Glutamatergic neuron (in vitro differentiated cells): ENCODE measurements around the gene GMDS. TPM values are rescaled to one million over a fixed set of nuclear protein-coding genes. Genes with fewer than 3 reads are reported as not detected.

ENCODE experiments used
- DNase-seq: peaks from one replicate; pipeline ENCODE4 v3.0.0; 2022
- H3K27ac Mint-ChIP-seq: one replicate; pipeline ENCODE4 v1.8.0; 2020; ENCODE audit warnings: mild to moderate bottlenecking, mixed read lengths, inconsistent platforms; ENCODE audit not compliant: unreplicated experiment
- H3K27me3 Mint-ChIP-seq: one replicate; pipeline ENCODE4 v1.8.0; 2020; ENCODE audit warnings: mild to moderate bottlenecking, moderate library complexity, mixed read lengths, inconsistent platforms; ENCODE audit not compliant: unreplicated experiment
- H3K36me3 Mint-ChIP-seq: one replicate; pipeline ENCODE4 v1.8.0; 2020; ENCODE audit warnings: mild to moderate bottlenecking, mixed read lengths, inconsistent platforms; ENCODE audit not compliant: unreplicated experiment
- H3K4me1 Mint-ChIP-seq: one replicate; pipeline ENCODE4 v1.8.0; 2020; ENCODE audit warnings: mild to moderate bottlenecking, low read depth, mixed read lengths, inconsistent platforms; ENCODE audit not compliant: unreplicated experiment
- H3K4me3 Mint-ChIP-seq: one replicate; pipeline ENCODE4 v1.8.0; 2020; ENCODE audit warnings: mild to moderate bottlenecking, mixed read lengths, inconsistent platforms; ENCODE audit not compliant: unreplicated experiment
- H3K9me3 Mint-ChIP-seq: one replicate; pipeline ENCODE4 v1.8.0; 2020; ENCODE audit warnings: mild to moderate bottlenecking, moderate library complexity, mixed read lengths, inconsistent platforms; ENCODE audit not compliant: unreplicated experiment
- total RNA-seq: library from RNA; stranded (reverse); fragmentation: NEBNext Ultra II Directional; extraction: Animal tissue kit (Norgen Biotek cat#: 25700); gene quantifications from one replicate; pipeline ENCODE4 v1.2.1, GENCODE V29; 2021; ENCODE audit not compliant: unreplicated experiment
- TF ChIP-seq, protein P1 (sequence below): fragments of 200-600 bp; sonication (generic); IDR thresholded peaks from one replicate; pipeline ENCODE4 v1.5.0; 2021; ENCODE audit not compliant: partially characterized antibody, unreplicated experiment

The GMDS gene
- total RNA-seq, 1 donor from 2014 or later = 8.9 TPM

- H3K27ac Mint-ChIP-seq = no peak overlapping the region
- no peak overlapping the region for H3K4me3 Mint-ChIP-seq
These were observed 448.5 kb downstream of the GMDS start for GRCh38 chr6:1796706-1797529.

GRCh38 chr6:1795910-1796309 is 449.5 kb downstream of the GMDS start:
- no peaks in the 10 kb centered on the region for H3K36me3 Mint-ChIP-seq
- H3K27ac Mint-ChIP-seq = no peak overlapping the region
- no peak for DNase-seq
- no peaks in the 10 kb centered on the region for H3K27me3 Mint-ChIP-seq
- no peaks in the 10 kb centered on the region for H3K9me3 Mint-ChIP-seq
- TF ChIP-seq, protein P1, sequence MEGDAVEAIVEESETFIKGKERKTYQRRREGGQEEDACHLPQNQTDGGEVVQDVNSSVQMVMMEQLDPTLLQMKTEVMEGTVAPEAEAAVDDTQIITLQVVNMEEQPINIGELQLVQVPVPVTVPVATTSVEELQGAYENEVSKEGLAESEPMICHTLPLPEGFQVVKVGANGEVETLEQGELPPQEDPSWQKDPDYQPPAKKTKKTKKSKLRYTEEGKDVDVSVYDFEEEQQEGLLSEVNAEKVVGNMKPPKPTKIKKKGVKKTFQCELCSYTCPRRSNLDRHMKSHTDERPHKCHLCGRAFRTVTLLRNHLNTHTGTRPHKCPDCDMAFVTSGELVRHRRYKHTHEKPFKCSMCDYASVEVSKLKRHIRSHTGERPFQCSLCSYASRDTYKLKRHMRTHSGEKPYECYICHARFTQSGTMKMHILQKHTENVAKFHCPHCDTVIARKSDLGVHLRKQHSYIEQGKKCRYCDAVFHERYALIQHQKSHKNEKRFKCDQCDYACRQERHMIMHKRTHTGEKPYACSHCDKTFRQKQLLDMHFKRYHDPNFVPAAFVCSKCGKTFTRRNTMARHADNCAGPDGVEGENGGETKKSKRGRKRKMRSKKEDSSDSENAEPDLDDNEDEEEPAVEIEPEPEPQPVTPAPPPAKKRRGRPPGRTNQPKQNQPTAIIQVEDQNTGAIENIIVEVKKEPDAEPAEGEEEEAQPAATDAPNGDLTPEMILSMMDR = no peak
- H3K4me3 Mint-ChIP-seq = no peak overlapping the region
- peaks cover 4% of the 10 kb centered on the region for H3K4me1 Mint-ChIP-seq

More at GRCh38 chr6:1796706-1797529, 448.5 kb downstream of the GMDS start:
- Mint-ChIP-seq H3K9me3 (no peaks in the 10 kb centered on the region), H3K27me3 (no peaks in the 10 kb centered on the region), H3K4me1 (peaks cover 11% of the 10 kb centered on the region), H3K36me3 (no peaks in the 10 kb centered on the region)
- DNase-seq = no peak
- TF ChIP-seq, protein P1 = no peak

DNA sequence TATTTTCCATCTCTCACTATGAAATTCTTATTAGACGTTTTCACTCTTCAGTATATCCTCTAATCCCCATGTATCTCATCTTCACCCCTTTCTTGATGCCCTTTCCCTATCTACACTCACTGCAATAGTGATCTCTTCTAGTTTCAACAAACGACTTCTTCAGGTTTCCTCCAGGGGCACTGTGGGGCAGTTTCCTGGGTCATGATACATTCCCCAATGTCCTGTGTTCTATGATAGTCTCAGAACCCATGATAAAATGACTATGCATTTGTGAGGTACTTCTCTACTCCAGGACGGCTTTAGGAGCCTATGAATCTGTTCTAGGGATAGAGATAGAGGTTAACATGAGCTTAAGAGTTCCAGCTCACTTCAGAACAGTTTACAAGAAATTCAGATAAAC is 452.4 kb downstream of the GMDS start:
- Mint-ChIP-seq H3K4me3 (no peak overlapping the region), H3K9me3 (no peaks in the 10 kb centered on the region), H3K27ac (no peak overlapping the region), H3K36me3 (no peaks in the 10 kb centered on the region), H3K4me1 (no peaks in the 10 kb centered on the region), H3K27me3 (no peaks in the 10 kb centered on the region)
- TF ChIP-seq, protein P1 = no peak
- DNase-seq = peak; percentile 50

DNA sequence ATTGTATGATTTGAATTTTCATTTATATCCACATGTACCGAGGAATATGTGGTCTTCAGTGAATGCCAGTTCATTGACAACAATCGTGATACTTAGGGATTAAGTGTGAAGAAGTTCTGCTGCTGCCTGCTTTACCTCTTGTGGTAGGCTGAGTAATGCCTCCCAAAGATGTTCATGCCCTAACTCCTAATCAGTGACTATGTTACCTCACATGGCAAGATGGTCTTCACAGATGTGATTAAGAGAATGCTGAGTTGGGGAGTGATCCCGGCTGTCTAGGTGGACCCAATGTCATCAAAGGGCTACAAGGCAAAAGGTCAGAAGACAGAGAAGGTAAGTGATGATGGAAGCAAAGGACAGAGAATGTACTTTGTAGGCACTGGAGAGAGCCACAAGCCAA is 454.7 kb downstream of the GMDS start:
- H3K36me3 Mint-ChIP-seq = no peaks in the 10 kb centered on the region
- no peak for DNase-seq
- no peaks in the 10 kb centered on the region for H3K27me3 Mint-ChIP-seq
- TF ChIP-seq, protein P1 = no peak
- no peaks in the 10 kb centered on the region for H3K9me3 Mint-ChIP-seq
- H3K27ac Mint-ChIP-seq = no peak overlapping the region
- no peaks in the 10 kb centered on the region for H3K4me1 Mint-ChIP-seq
- no peak overlapping the region for H3K4me3 Mint-ChIP-seq

DNA sequence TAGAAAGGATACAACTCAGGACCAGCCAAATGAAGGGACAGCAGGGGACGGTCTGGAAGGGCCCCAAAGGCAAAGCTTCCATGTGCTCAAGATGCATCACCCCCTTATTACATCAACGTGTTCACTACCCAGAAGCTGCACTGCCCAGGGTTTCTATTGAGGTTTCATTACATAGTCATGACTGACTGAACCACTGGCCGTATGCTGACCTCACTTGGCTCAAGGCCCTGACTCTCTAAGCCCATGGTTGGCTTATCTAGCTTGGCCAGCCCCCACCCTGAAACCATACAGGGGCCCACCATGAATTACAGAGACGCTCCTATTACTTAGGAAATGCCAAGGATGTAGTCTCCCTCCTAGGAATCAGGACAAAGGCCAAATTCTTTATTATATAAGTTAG is 456.3 kb downstream of the GMDS start:
- H3K9me3 Mint-ChIP-seq = no peaks in the 10 kb centered on the region
- H3K27ac Mint-ChIP-seq = no peak overlapping the region
- DNase-seq = no peak
- H3K27me3 Mint-ChIP-seq = no peaks in the 10 kb centered on the region
- no peaks in the 10 kb centered on the region for H3K4me1 Mint-ChIP-seq
- H3K36me3 Mint-ChIP-seq = no peaks in the 10 kb centered on the region
- TF ChIP-seq, protein P1 = no peak
- H3K4me3 Mint-ChIP-seq = no peak overlapping the region
